Parathyroid adenoma (tissue), 2 donors: ENCODE measurements around the gene SNX24.
"Not testable (repeated sequence)": the region's sequence is repeated elsewhere in the genome, so short reads cannot be mapped to it uniquely, and the experiment has no call there.

Experiments
- H2AFZ ChIP-seq: fragments of 300-600 bp; sonication (generic); one replicate; pipeline ENCODE4 v1.7.0; 2017; ENCODE audit warnings: antibody characterized with exemption, mild to moderate bottlenecking
- H3K27ac ChIP-seq: fragments of 300-600 bp; sonication (generic); one replicate; pipeline ENCODE4 v1.7.0; 2017
- H3K27me3 ChIP-seq: fragments of 300-600 bp; sonication (generic); one replicate; pipeline ENCODE4 v1.7.0; 2017; ENCODE audit warnings: low read length; ENCODE audit not compliant: control insufficient read depth, insufficient read depth
- H3K36me3 ChIP-seq: fragments of 300-600 bp; sonication (generic); one replicate; pipeline ENCODE4 v1.7.0; 2017; ENCODE audit warnings: low read length; ENCODE audit not compliant: control insufficient read depth, insufficient read depth
- H3K4me1 ChIP-seq: fragments of 300-600 bp; sonication (generic); one replicate; pipeline ENCODE4 v1.7.0; 2017; ENCODE audit warnings: control low read depth
- H3K4me2 ChIP-seq: fragments of 300-600 bp; sonication (generic); one replicate; pipeline ENCODE4 v1.7.0; 2017; ENCODE audit warnings: low read length
- H3K4me3 ChIP-seq: fragments of 300-600 bp; sonication (generic); one replicate; pipeline ENCODE4 v1.7.0; 2017; ENCODE audit warnings: low read depth, low read length
- H3K79me2 ChIP-seq: fragments of 300-600 bp; sonication (generic); one replicate; pipeline ENCODE4 v1.7.0; 2017; ENCODE audit warnings: control low read depth
- H3K9ac ChIP-seq: fragments of 300-600 bp; sonication (generic); one replicate; pipeline ENCODE4 v1.7.0; 2017; ENCODE audit warnings: mild to moderate bottlenecking
- H3K9me3 ChIP-seq: fragments of 300-600 bp; sonication (generic); one replicate; pipeline ENCODE4 v1.7.0; 2017; ENCODE audit warnings: low read length; ENCODE audit not compliant: control insufficient read depth
- CTCF ChIP-seq: fragments of 300-600 bp; sonication (generic); IDR thresholded peaks from one replicate; pipeline ENCODE4 v1.7.0; 2017; ENCODE audit warnings: antibody characterized with exemption, mild to moderate bottlenecking
- donor health status: primary hyperparathyroidism.

Gene SNX24

DNA sequence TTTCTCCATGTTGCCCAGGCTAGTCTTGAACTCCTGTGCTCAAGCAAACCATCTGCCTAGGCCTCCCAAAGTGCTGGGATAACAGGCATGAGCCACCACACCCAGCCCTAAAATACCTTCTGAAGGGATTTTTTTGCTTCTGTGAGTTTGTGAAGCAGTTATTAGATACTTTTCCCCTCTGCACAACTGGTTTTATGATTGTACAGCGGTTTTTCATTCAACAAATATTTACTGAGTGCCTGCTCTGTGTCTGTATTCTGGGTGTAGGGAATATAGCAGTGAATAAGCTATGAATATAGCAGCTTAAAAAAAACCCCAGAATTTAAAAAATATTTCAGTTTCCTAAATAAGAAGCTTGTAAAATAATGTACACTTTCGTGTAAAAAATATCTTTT lies 2.3 kb downstream of the SNX24 start:
- H3K36me3 ChIP-seq, result no peaks in the 10 kb centered on the region
- TF ChIP-seq CTCF, result no peak
- H3K27me3 ChIP-seq, result no peaks in the 10 kb centered on the region
- peaks cover 15% of the 10 kb centered on the region for H3K79me2 ChIP-seq
- peaks cover 7% of the 10 kb centered on the region for H3K4me1 ChIP-seq
- no peaks in the 10 kb centered on the region for H3K9me3 ChIP-seq
- no peak overlapping the region for H3K9ac ChIP-seq
- no peak overlapping the region for H3K4me2 ChIP-seq
- no peak overlapping the region for H3K27ac ChIP-seq
- H2AFZ ChIP-seq, result no peak overlapping the region
- H3K4me3 ChIP-seq, result no peak overlapping the region

- no peak for TF ChIP-seq CTCF
- Histone ChIP-seq H3K4me1 (peaks cover 3% of the 10 kb centered on the region), H3K9me3 (no peaks in the 10 kb centered on the region), H2AFZ (no peak overlapping the region), H3K79me2 (peaks cover 18% of the 10 kb centered on the region), H3K9ac (no peak overlapping the region), H3K27me3 (no peaks in the 10 kb centered on the region), H3K4me3 (no peak overlapping the region), H3K36me3 (no peaks in the 10 kb centered on the region), H3K27ac (no peak overlapping the region), H3K4me2 (no peak overlapping the region)
Measured at GRCh38 chr5:122849771-122850170, 4.4 kb downstream of the SNX24 start.

- not testable (repeated sequence) for H2AFZ ChIP-seq, H3K36me3 ChIP-seq, H3K9ac ChIP-seq, H3K4me3 ChIP-seq, H3K27me3 ChIP-seq, H3K27ac ChIP-seq, H3K4me2 ChIP-seq, H3K9me3 ChIP-seq, H3K4me1 ChIP-seq
- peaks cover 16% of the 10 kb centered on the region for H3K79me2 ChIP-seq
Measured at GRCh38 chr5:122857538-122857937, 12.1 kb downstream of the SNX24 start.

GRCh38 chr5:122858451-122858850 lies 13.0 kb downstream of the SNX24 start:
- Histone ChIP-seq H3K27ac (no peak overlapping the region), H3K9me3 (no peaks in the 10 kb centered on the region), H3K4me2 (no peak overlapping the region), H3K79me2 (peaks cover 14% of the 10 kb centered on the region), H3K9ac (no peak overlapping the region), H3K4me1 (no peaks in the 10 kb centered on the region), H2AFZ (no peak overlapping the region), H3K4me3 (no peak overlapping the region), H3K36me3 (no peaks in the 10 kb centered on the region), H3K27me3 (no peaks in the 10 kb centered on the region)
- no peak for TF ChIP-seq CTCF

GRCh38 chr5:122863240-122863639 lies 17.8 kb downstream of the SNX24 start:
- no peak overlapping the region for H3K9ac ChIP-seq
- H3K4me3 ChIP-seq, result no peak overlapping the region
- no peaks in the 10 kb centered on the region for H3K9me3 ChIP-seq
- no peak overlapping the region for H3K27ac ChIP-seq
- peaks cover 9% of the 10 kb centered on the region for H3K79me2 ChIP-seq
- TF ChIP-seq CTCF, result no peak
- no peak overlapping the region for H2AFZ ChIP-seq
- no peaks in the 10 kb centered on the region for H3K4me1 ChIP-seq
- H3K27me3 ChIP-seq, result no peaks in the 10 kb centered on the region
- no peaks in the 10 kb centered on the region for H3K36me3 ChIP-seq
- H3K4me2 ChIP-seq, result no peak overlapping the region
